ENCODE results near the gene INHBB. TPM values are rescaled to one million over a fixed set of nuclear protein-coding genes. Genes with fewer than 3 reads are reported as not detected.

Gene INHBB
- total RNA-seq, 1 donor from 2014 or later, result not detected

- H3K4me3 Mint-ChIP-seq, result no peak overlapping the region
- no peak for DNase-seq (ENCODE audit: low spot score in 2 of 2, unreplicated experiment in 2 of 2)
- no peak for TF ChIP-seq CTCF (IDR thresholded peaks at IDR 0.05; ENCODE audit: unreplicated experiment)
- peaks cover 3% of the 10 kb centered on the region for H3K4me1 Mint-ChIP-seq
- H3K36me3 Mint-ChIP-seq, result no peaks in the 10 kb centered on the region
- no peak overlapping the region for H3K27ac Mint-ChIP-seq
- no peaks in the 10 kb centered on the region for H3K9me3 Mint-ChIP-seq
- H3K27me3 Mint-ChIP-seq (ENCODE audit: low read depth), result peaks cover 27% of the 10 kb centered on the region
Measured at GRCh38 chr2:120324933-120325332, 21.0 kb upstream of the INHBB start.

GRCh38 chr2:120326066-120326465 lies 19.9 kb upstream of the INHBB start:
- Mint-ChIP-seq H3K4me3 (no peak overlapping the region), H3K27ac (no peak overlapping the region), H3K36me3 (no peaks in the 10 kb centered on the region), H3K4me1 (no peaks in the 10 kb centered on the region), H3K9me3 (no peaks in the 10 kb centered on the region), H3K27me3 (ENCODE audit: low read depth) (peaks cover 35% of the 10 kb centered on the region)
- TF ChIP-seq CTCF (IDR thresholded peaks at IDR 0.05; ENCODE audit: unreplicated experiment), result no peak
- DNase-seq (ENCODE audit: low spot score in 2 of 2, unreplicated experiment in 2 of 2), result no peak

GRCh38 chr2:120330946-120331822 lies 14.8 kb upstream of the INHBB start:
- no peak for TF ChIP-seq CTCF (IDR thresholded peaks at IDR 0.05; ENCODE audit: unreplicated experiment)
- Mint-ChIP-seq H3K9me3 (peaks cover 4% of the 10 kb centered on the region), H3K4me3 (no peak overlapping the region), H3K27ac (no peak overlapping the region), H3K27me3 (ENCODE audit: low read depth) (peaks cover 47% of the 10 kb centered on the region), H3K4me1 (no peaks in the 10 kb centered on the region), H3K36me3 (no peaks in the 10 kb centered on the region)
- DNase-seq (ENCODE audit: low spot score in 2 of 2, unreplicated experiment in 2 of 2), result no peak

GRCh38 chr2:120331903-120332302 lies 14.0 kb upstream of the INHBB start:
- H3K4me3 Mint-ChIP-seq, result no peak overlapping the region

GRCh38 chr2:120332384-120332783 lies 13.6 kb upstream of the INHBB start:
- Mint-ChIP-seq H3K9me3 (peaks cover 4% of the 10 kb centered on the region), H3K27me3 (ENCODE audit: low read depth) (peaks cover 51% of the 10 kb centered on the region)

More at GRCh38 chr2:120331903-120332302, 14.0 kb upstream of the INHBB start:
- Mint-ChIP-seq H3K9me3 (peaks cover 4% of the 10 kb centered on the region), H3K27ac (no peak overlapping the region), H3K4me1 (no peaks in the 10 kb centered on the region), H3K36me3 (no peaks in the 10 kb centered on the region), H3K27me3 (ENCODE audit: low read depth) (peaks cover 51% of the 10 kb centered on the region)
- no peak for DNase-seq (ENCODE audit: low spot score in 2 of 2, unreplicated experiment in 2 of 2)
- TF ChIP-seq CTCF (IDR thresholded peaks at IDR 0.05; ENCODE audit: unreplicated experiment), result no peak

More at GRCh38 chr2:120332384-120332783, 13.6 kb upstream of the INHBB start:
- no peaks in the 10 kb centered on the region for H3K36me3 Mint-ChIP-seq
- H3K4me3 Mint-ChIP-seq, result no peak overlapping the region
- no peaks in the 10 kb centered on the region for H3K4me1 Mint-ChIP-seq
- no peak for DNase-seq (ENCODE audit: low spot score in 2 of 2, unreplicated experiment in 2 of 2)
- no peak overlapping the region for H3K27ac Mint-ChIP-seq
- no peak for TF ChIP-seq CTCF (IDR thresholded peaks at IDR 0.05; ENCODE audit: unreplicated experiment)
